Measurements from ENCODE around the gene SMIM5.

DNA sequence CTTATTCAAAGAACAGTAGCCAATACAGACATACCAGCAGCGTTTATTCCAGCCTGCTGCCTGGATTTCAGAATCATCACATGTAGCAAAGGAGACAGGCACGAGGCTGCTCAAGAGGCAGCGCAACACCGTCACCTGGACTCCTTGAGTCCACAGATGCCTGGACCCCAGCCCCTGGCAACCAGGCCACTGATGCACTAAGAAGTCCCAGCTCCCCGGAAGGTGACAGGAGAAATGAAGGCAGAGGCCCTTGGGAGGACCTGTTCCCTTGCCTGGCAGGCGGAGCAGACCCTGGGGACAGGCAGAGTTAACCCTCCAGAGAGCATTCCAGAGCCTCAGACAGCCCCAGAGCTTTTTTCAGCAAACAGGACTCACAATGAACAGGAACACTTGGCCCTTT is 16.5 kb downstream of the SMIM5 start:
- TF ChIP-seq, protein P1, sequence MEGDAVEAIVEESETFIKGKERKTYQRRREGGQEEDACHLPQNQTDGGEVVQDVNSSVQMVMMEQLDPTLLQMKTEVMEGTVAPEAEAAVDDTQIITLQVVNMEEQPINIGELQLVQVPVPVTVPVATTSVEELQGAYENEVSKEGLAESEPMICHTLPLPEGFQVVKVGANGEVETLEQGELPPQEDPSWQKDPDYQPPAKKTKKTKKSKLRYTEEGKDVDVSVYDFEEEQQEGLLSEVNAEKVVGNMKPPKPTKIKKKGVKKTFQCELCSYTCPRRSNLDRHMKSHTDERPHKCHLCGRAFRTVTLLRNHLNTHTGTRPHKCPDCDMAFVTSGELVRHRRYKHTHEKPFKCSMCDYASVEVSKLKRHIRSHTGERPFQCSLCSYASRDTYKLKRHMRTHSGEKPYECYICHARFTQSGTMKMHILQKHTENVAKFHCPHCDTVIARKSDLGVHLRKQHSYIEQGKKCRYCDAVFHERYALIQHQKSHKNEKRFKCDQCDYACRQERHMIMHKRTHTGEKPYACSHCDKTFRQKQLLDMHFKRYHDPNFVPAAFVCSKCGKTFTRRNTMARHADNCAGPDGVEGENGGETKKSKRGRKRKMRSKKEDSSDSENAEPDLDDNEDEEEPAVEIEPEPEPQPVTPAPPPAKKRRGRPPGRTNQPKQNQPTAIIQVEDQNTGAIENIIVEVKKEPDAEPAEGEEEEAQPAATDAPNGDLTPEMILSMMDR (IDR thresholded peaks at IDR 0.05; ENCODE audit: low read length), result no peak
- TF ChIP-seq EZH2phosphoT487 (IDR thresholded peaks at IDR 0.05; ENCODE audit: low read length) (no peak), EZH2 (optimal IDR thresholded peaks at IDR 0.05; ENCODE audit: low read depth, low read length) (no peak)

Data from MM.1S (cell line).